Astrocyte (in vitro differentiated cells and primary cell): ENCODE measurements around the gene OOSP3. TPM values are rescaled to one million over a fixed set of nuclear protein-coding genes. Genes with fewer than 3 reads are reported as not detected.
A peak's percentile ranks its signal among the peaks of the same experiment; 100 is the strongest.
"Not testable (repeated sequence)": the region's sequence is repeated elsewhere in the genome, so short reads cannot be mapped to it uniquely, and the experiment has no call there.

Experiments used
- DNase-seq: peaks from one replicate; pipeline ENCODE4 v3.0.0-alpha.2; 2010; ENCODE audit warnings: low read depth
- FAIRE-seq: peaks from 2 replicates; lab custom pipeline; 2011; peaks lifted over from hg19 to GRCh38; lab: Jason Lieb, UNC
- H2AFZ ChIP-seq: 2 replicates; pipeline ENCODE4 v1.6.0; 2012; ENCODE audit warnings: low read depth, low read length, inconsistent platforms
- H3K27ac ChIP-seq: 2 replicates; pipeline ENCODE4 v1.5.1; 2011; ENCODE audit warnings: low read depth, low read length, inconsistent platforms
- H3K27me3 ChIP-seq: 2 replicates; pipeline ENCODE4 v1.6.0; 2011; ENCODE audit warnings: low read length, inconsistent platforms; ENCODE audit not compliant: insufficient read depth
- H3K36me3 ChIP-seq: 2 replicates; pipeline ENCODE4 v1.5.1; 2011; ENCODE audit warnings: low read length, inconsistent platforms; ENCODE audit not compliant: insufficient read depth
- H3K4me1 ChIP-seq: 2 replicates; pipeline ENCODE4 v1.5.1; 2011; ENCODE audit warnings: low read length, inconsistent platforms; ENCODE audit not compliant: insufficient read depth
- H3K4me2 ChIP-seq: 2 replicates; pipeline ENCODE4 v1.6.0; 2012; ENCODE audit warnings: low read length, inconsistent platforms
- H3K4me3 ChIP-seq: 2 replicates; pipeline ENCODE4 v1.5.1; 2011; ENCODE audit warnings: low read depth, mild to moderate bottlenecking, low read length, inconsistent platforms; ENCODE audit not compliant: insufficient read depth
- H3K79me2 ChIP-seq: 2 replicates; pipeline ENCODE4 v1.6.0; 2012; ENCODE audit warnings: mild to moderate bottlenecking, low read length, inconsistent platforms; ENCODE audit not compliant: insufficient read depth
- H3K9ac ChIP-seq: 2 replicates; pipeline ENCODE4 v1.6.0; 2012; ENCODE audit warnings: mild to moderate bottlenecking, low read length, inconsistent platforms
- H3K9me3 ChIP-seq: 2 replicates; pipeline ENCODE4 v1.5.1; 2012; ENCODE audit warnings: low read depth, mild to moderate bottlenecking, low read length, inconsistent platforms; ENCODE audit not compliant: insufficient read depth
- H4K20me1 ChIP-seq: 2 replicates; pipeline ENCODE4 v1.6.0; 2012; ENCODE audit warnings: low read length, inconsistent platforms; ENCODE audit not compliant: insufficient read depth
- H3K27ac Mint-ChIP-seq: one replicate; pipeline ENCODE4 v1.8.0; 2021; ENCODE audit warnings: mild to moderate bottlenecking, mixed read lengths; ENCODE audit not compliant: unreplicated experiment
- H3K27me3 Mint-ChIP-seq: one replicate; pipeline ENCODE4 v1.8.0; 2021; ENCODE audit warnings: low read depth, mixed read lengths; ENCODE audit not compliant: unreplicated experiment
- H3K36me3 Mint-ChIP-seq: one replicate; pipeline ENCODE4 v1.8.0; 2021; ENCODE audit warnings: low read depth, mixed read lengths; ENCODE audit not compliant: unreplicated experiment
- H3K4me1 Mint-ChIP-seq: one replicate; pipeline ENCODE4 v1.8.0; 2021; ENCODE audit warnings: low read depth, mixed read lengths; ENCODE audit not compliant: unreplicated experiment
- H3K4me3 Mint-ChIP-seq: one replicate; pipeline ENCODE4 v1.8.0; 2021; ENCODE audit warnings: mild to moderate bottlenecking, moderate library complexity, mixed read lengths; ENCODE audit not compliant: unreplicated experiment
- H3K9me3 Mint-ChIP-seq: one replicate; pipeline ENCODE4 v1.8.0; 2021; ENCODE audit warnings: mild to moderate bottlenecking, mixed read lengths; ENCODE audit not compliant: unreplicated experiment
- EZH2 ChIP-seq: IDR thresholded peaks from 2 replicates; pipeline ENCODE4 v1.6.1; 2012; ENCODE audit warnings: mild to moderate bottlenecking, low read length, inconsistent platforms; ENCODE audit not compliant: insufficient read depth
- total RNA-seq: library from RNA; stranded (reverse); gene quantifications from 2 replicates; pipeline ENCODE4 v1.2.1, GENCODE V29; 2021
- TF ChIP-seq, protein P1 (sequence below): IDR thresholded peaks from 2 replicates; pipeline ENCODE4 v1.5.1; 2011; ENCODE audit warnings: low read depth, mild to moderate bottlenecking, inconsistent platforms, low read length, moderate library complexity; ENCODE audit not compliant: insufficient read depth

OOSP3 gene
- total RNA-seq, 1 donor from 2014 or later = not detected

DNA sequence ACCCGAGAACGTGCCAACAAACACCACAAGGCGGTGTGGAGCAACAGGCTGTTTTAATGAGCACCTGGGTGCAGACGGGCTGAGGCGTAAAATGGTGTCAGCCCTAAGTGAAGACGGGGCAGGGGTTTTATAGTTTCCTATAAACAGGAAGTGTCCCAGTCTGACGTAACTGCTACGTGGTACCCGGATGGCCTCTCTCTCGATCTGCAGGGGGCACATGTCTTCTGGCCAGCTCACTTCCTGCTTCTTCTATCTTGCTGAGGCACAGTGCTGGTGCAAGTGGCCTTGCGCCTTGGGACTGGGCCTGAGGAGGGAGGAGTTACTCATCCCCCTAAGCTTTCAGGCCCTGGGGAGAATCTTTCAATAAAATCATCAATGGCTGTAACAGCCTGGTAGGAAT is 20.9 kb downstream of the OOSP3 start:
- H3K9me3 ChIP-seq = no peaks in the 10 kb centered on the region
- Mint-ChIP-seq H3K4me1 (peaks cover 14% of the 10 kb centered on the region), H3K9me3 (peaks cover 3% of the 10 kb centered on the region), H3K4me3 (no peak overlapping the region), H3K27ac (no peak overlapping the region), H3K27me3 (no peaks in the 10 kb centered on the region), H3K36me3 (no peaks in the 10 kb centered on the region)
- H3K4me3 ChIP-seq = no peak overlapping the region
- H3K79me2 ChIP-seq = no peaks in the 10 kb centered on the region
- DNase-seq = no peak
- peaks cover 4% of the 10 kb centered on the region for H3K4me1 ChIP-seq
- H2AFZ ChIP-seq = peak overlapping the region; percentile 47
- no peaks in the 10 kb centered on the region for H4K20me1 ChIP-seq
- no peak overlapping the region for H3K9ac ChIP-seq
- no peak for FAIRE-seq
- no peaks in the 10 kb centered on the region for H3K36me3 ChIP-seq
- H3K27ac ChIP-seq = no peak overlapping the region
- H3K4me2 ChIP-seq = no peak overlapping the region
- TF ChIP-seq EZH2 = no peak
- TF ChIP-seq, protein P1, sequence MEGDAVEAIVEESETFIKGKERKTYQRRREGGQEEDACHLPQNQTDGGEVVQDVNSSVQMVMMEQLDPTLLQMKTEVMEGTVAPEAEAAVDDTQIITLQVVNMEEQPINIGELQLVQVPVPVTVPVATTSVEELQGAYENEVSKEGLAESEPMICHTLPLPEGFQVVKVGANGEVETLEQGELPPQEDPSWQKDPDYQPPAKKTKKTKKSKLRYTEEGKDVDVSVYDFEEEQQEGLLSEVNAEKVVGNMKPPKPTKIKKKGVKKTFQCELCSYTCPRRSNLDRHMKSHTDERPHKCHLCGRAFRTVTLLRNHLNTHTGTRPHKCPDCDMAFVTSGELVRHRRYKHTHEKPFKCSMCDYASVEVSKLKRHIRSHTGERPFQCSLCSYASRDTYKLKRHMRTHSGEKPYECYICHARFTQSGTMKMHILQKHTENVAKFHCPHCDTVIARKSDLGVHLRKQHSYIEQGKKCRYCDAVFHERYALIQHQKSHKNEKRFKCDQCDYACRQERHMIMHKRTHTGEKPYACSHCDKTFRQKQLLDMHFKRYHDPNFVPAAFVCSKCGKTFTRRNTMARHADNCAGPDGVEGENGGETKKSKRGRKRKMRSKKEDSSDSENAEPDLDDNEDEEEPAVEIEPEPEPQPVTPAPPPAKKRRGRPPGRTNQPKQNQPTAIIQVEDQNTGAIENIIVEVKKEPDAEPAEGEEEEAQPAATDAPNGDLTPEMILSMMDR = no peak
- H3K27me3 ChIP-seq = no peaks in the 10 kb centered on the region

DNA sequence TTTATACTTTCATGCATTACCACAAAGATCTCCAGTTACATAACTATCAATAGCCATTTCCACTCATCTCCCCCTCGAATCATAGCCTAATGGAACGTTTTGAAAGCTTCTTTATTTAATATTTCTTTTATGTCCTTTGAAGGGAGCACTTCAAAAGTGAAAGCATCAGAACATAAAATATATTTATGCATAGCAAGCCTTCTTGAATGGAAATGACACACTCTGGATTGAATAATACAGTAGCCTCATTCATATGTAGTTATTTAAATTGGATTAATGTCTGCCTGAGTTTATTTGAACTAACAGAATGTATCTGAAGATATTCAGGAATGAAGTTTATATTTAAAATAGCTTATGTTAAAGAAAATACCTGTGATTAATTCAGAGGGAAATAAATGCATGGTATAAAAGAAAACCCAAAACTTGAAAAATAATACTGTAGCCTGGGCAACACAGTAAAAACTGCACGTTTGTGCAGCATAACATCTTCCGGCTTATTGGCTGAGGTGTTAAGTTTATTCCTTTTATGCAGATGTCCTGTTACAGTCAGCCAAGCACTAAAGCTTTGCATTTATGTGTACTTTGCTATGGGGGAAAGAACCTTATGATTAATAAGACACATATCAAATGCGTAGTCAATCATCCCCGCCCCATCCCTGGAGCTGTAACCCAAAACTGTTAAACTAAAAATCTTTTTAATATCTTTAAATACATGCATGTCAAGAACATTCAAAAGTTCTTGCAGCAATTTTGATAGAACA is 22.0 kb downstream of the OOSP3 start:
- Histone ChIP-seq H3K79me2 (no peaks in the 10 kb centered on the region), H3K4me2 (no peak overlapping the region), H3K9ac (no peak overlapping the region), H3K27me3 (no peaks in the 10 kb centered on the region), H3K36me3 (no peaks in the 10 kb centered on the region), H3K4me1 (peaks cover 4% of the 10 kb centered on the region), H3K4me3 (no peak overlapping the region), H4K20me1 (no peaks in the 10 kb centered on the region), H3K9me3 (no peaks in the 10 kb centered on the region), H3K27ac (peak overlapping the region; percentile 35), H2AFZ (peak overlapping the region; percentile 8)
- Mint-ChIP-seq H3K9me3 (peaks cover 3% of the 10 kb centered on the region), H3K27ac (no peak overlapping the region), H3K4me1 (peaks cover 14% of the 10 kb centered on the region), H3K27me3 (no peaks in the 10 kb centered on the region), H3K4me3 (no peak overlapping the region), H3K36me3 (no peaks in the 10 kb centered on the region)
- FAIRE-seq (no peak), DNase-seq (no peak)
- TF ChIP-seq, protein P1 = no peak
- no peak for TF ChIP-seq EZH2

DNA sequence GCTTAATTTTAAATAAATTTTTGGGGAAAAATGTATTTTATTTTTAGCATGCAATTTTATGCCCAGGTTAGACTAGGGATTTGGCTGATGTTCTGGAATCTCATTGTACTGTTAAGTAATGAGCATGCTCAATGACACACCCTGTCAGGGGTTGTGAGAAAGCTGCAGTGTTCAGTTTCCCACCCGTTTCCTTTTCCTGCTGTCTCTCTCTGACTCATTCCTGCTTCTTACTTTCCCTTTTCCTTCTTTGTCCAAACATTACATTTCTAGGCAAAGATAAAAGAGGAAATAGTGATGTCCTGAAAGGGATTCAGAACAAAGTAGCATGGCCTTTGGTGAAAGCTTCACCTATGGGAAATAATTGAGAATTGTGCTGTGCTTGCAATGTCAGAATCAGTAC is 22.7 kb downstream of the OOSP3 start:
- peaks cover 14% of the 10 kb centered on the region for H3K4me1 Mint-ChIP-seq
- Histone ChIP-seq H3K4me3 (peak overlapping the region; percentile 19), H4K20me1 (no peaks in the 10 kb centered on the region), H3K9ac (peak overlapping the region; percentile 49), H3K27me3 (no peaks in the 10 kb centered on the region), H3K4me2 (peak overlapping the region; percentile 75), H3K9me3 (no peaks in the 10 kb centered on the region), H3K4me1 (peaks cover 4% of the 10 kb centered on the region), H3K79me2 (no peaks in the 10 kb centered on the region), H3K27ac (peak overlapping the region; percentile 56), H3K36me3 (no peaks in the 10 kb centered on the region), H2AFZ (peak overlapping the region; percentile 19)
- DNase-seq (peak; percentile 22), FAIRE-seq (no peak)
- H3K9me3 Mint-ChIP-seq = peaks cover 4% of the 10 kb centered on the region
- H3K36me3 Mint-ChIP-seq = no peaks in the 10 kb centered on the region
- no peak overlapping the region for H3K4me3 Mint-ChIP-seq
- peak overlapping the region; percentile 93 for H3K27ac Mint-ChIP-seq
- no peaks in the 10 kb centered on the region for H3K27me3 Mint-ChIP-seq
- no peak for TF ChIP-seq EZH2
- TF ChIP-seq, protein P1 = no peak

DNA sequence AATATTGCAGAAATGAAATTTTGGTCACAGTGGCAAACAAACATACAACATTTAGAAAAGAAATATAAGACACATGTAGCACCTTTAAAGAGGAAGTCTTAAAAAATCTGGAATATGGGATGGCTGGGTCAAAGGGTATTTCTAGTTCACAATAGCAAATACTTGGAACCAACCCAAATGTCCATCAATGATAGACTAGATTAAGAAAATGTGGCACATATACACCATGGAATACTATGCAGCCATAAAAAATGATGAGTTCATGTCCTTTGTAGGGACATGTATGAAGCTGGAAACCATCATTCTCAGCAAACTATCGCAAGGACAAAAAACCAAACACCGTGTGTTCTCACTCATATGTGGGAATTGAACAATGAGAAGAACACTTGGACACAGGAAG is 25.0 kb downstream of the OOSP3 start:
- not testable (repeated sequence) for FAIRE-seq, H3K36me3 Mint-ChIP-seq, H3K4me1 ChIP-seq

More for the DNA sequence above, 25.0 kb downstream of the OOSP3 start:
- not testable (repeated sequence) for H3K4me3 Mint-ChIP-seq, H3K36me3 ChIP-seq, DNase-seq, H3K27ac Mint-ChIP-seq, H3K4me3 ChIP-seq, H3K27me3 Mint-ChIP-seq, H2AFZ ChIP-seq, H3K9ac ChIP-seq, H3K27me3 ChIP-seq, H4K20me1 ChIP-seq, H3K9me3 ChIP-seq, H3K4me2 ChIP-seq, H3K79me2 ChIP-seq, H3K27ac ChIP-seq
- Mint-ChIP-seq H3K4me1 (peaks cover 14% of the 10 kb centered on the region), H3K9me3 (peaks cover 11% of the 10 kb centered on the region)
